OCI-LY3 (cell line): Measurements from ENCODE around the gene GTF3A.

ENCODE experiments used
- EZH2phosphoT487 ChIP-seq: fragments of 200-600 bp; shearing (Covaris generic); IDR thresholded peaks from 2 replicates; pipeline ENCODE4 v1.6.1; 2018; ENCODE audit warnings: antibody characterized with exemption, mixed run types, low read depth
- TF ChIP-seq, protein P1 (sequence below): fragments of 200-600, 300-600 bp; sonication (generic); IDR thresholded peaks from 2 replicates; pipeline ENCODE4 v1.5.1; 2014; ENCODE audit warnings: antibody characterized with exemption, low read length, low read depth

DNA sequence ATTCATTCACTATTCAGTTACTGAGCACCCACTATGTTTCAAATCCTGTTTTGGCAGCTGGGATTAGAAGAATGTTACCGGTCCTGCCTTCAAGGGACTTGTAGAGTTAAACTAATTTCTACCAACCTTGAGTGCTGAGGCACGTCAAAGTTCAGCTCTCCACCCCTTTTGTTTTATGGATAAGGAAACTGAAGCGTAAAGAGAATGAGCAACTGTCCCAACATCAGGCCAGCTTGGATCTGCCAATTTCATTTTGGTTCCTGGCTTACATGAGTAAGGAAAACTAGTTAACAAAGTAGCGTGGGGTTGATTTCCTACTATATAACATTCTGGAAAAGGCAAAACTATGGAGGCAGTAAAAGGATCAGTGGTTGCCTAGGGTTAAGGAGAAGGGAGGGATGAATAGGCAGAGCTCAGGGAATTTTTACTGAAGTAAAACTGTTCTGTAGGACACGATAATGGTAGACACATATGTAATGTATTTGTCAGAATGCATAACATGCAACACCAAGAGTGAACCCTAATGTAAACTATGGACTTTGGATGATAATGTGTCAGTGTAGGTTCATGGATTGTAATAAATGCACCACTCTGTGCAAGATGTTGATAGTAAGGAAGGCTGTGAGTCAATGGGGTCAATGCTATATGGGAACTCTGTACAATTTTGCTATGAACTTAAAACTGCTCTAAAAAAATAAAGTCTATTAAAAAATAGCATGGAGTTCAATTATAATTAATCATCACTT lies 45.8 kb downstream of the GTF3A start:
- TF ChIP-seq, protein P1, sequence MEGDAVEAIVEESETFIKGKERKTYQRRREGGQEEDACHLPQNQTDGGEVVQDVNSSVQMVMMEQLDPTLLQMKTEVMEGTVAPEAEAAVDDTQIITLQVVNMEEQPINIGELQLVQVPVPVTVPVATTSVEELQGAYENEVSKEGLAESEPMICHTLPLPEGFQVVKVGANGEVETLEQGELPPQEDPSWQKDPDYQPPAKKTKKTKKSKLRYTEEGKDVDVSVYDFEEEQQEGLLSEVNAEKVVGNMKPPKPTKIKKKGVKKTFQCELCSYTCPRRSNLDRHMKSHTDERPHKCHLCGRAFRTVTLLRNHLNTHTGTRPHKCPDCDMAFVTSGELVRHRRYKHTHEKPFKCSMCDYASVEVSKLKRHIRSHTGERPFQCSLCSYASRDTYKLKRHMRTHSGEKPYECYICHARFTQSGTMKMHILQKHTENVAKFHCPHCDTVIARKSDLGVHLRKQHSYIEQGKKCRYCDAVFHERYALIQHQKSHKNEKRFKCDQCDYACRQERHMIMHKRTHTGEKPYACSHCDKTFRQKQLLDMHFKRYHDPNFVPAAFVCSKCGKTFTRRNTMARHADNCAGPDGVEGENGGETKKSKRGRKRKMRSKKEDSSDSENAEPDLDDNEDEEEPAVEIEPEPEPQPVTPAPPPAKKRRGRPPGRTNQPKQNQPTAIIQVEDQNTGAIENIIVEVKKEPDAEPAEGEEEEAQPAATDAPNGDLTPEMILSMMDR = no peak
- no peak for TF ChIP-seq EZH2phosphoT487
